SIG-M5 (cell line): ENCODE data around the gene PBLD.
A peak's percentile ranks its signal among the peaks of the same experiment; 100 is the strongest.
"Not testable (repeated sequence)": the region's sequence is repeated elsewhere in the genome, so short reads cannot be mapped to it uniquely, and the experiment has no call there.

Source experiments
- DNase-seq: peaks from one replicate; lab custom pipeline; 2025; lab: John Stamatoyannopoulos, UW

PBLD gene

GRCh38 chr10:68330852-68331454, 1.8 kb downstream of the PBLD start:
- DNase-seq: no peak

GRCh38 chr10:68329506-68329861, 3.2 kb downstream of the PBLD start:
- no peak for DNase-seq

GRCh38 chr10:68327889-68328786, 4.6 kb downstream of the PBLD start:
- peak; percentile 11 for DNase-seq

GRCh38 chr10:68324396-68324795, 8.3 kb downstream of the PBLD start:
- DNase-seq: not testable (repeated sequence)

- DNase-seq: no peak
Measured at GRCh38 chr10:68318331-68319059, 14.2 kb downstream of the PBLD start.

- DNase-seq: no peak
Measured at GRCh38 chr10:68315582-68315981, 17.1 kb downstream of the PBLD start.

- not testable (repeated sequence) for DNase-seq
Measured at GRCh38 chr10:68314930-68315329, 17.8 kb downstream of the PBLD start.

- no peak for DNase-seq
Measured at GRCh38 chr10:68310531-68310930, 22.2 kb downstream of the PBLD start.

GRCh38 chr10:68305854-68306253, 26.9 kb downstream of the PBLD start:
- DNase-seq: no peak

- DNase-seq: no peak
Measured at GRCh38 chr10:68303849-68304412, 28.8 kb downstream of the PBLD start.

GRCh38 chr10:68302871-68303270, 29.9 kb downstream of the PBLD start:
- no peak for DNase-seq

- DNase-seq: no peak
Measured at GRCh38 chr10:68302503-68302823, 30.3 kb downstream of the PBLD start.

- no peak for DNase-seq
Measured at GRCh38 chr10:68301790-68302502, 30.8 kb downstream of the PBLD start.

- no peak for DNase-seq
Measured at GRCh38 chr10:68301301-68301700, 31.4 kb downstream of the PBLD start.

GRCh38 chr10:68296843-68297663, 35.7 kb downstream of the PBLD start:
- no peak for DNase-seq

- DNase-seq: no peak
Measured at GRCh38 chr10:68290736-68291135, 42.0 kb downstream of the PBLD start.

- DNase-seq: no peak
Measured at GRCh38 chr10:68288717-68289116, 44.0 kb downstream of the PBLD start.

- no peak for DNase-seq
Measured at GRCh38 chr10:68284062-68285001, 48.4 kb downstream of the PBLD start.

- no peak for DNase-seq
Measured at GRCh38 chr10:68280758-68281157, 52.0 kb downstream of the PBLD start.
